ENCODE results near the gene HSH2D. TPM values are rescaled to one million over a fixed set of nuclear protein-coding genes. Genes with fewer than 3 reads are reported as not detected.

HSH2D gene
- total RNA-seq, 1 experiment from 2014 or later, result 29.5 TPM

- DNase-seq, result no peak
- Mint-ChIP-seq H3K4me1 (ENCODE audit: low read depth, unreplicated experiment) (peaks cover 13% of the 10 kb centered on the region), H3K27ac (ENCODE audit: unreplicated experiment) (no peak overlapping the region), H3K36me3 (ENCODE audit: insufficient read depth, unreplicated experiment) (peaks cover 38% of the 10 kb centered on the region), H3K9me3 (ENCODE audit: low read depth, unreplicated experiment) (no peaks in the 10 kb centered on the region), H3K4me3 (ENCODE audit: low read depth, unreplicated experiment) (no peak overlapping the region), H3K27me3 (ENCODE audit: unreplicated experiment) (no peaks in the 10 kb centered on the region)
- intact Hi-C loops (cut with micrococcal nuclease; ENCODE audit: unreplicated experiment), result no loop called here
- TF ChIP-seq CTCF (IDR thresholded peaks at IDR 0.05; ENCODE audit: unreplicated experiment), result no peak
- CTCF ChIA-PET, result no interaction called here
- BruUV-seq (replicated peaks), result no TSS peak
These were observed 2.6 kb downstream of the HSH2D start for GRCh38 chr19:16146112-16146511.

- H3K36me3 Mint-ChIP-seq (ENCODE audit: insufficient read depth, unreplicated experiment), result peaks cover 59% of the 10 kb centered on the region
- no peak for TF ChIP-seq CTCF (IDR thresholded peaks at IDR 0.05; ENCODE audit: unreplicated experiment)
- DNase-seq, result no peak
- no peaks in the 10 kb centered on the region for H3K27me3 Mint-ChIP-seq (ENCODE audit: unreplicated experiment)
- no peak overlapping the region for H3K27ac Mint-ChIP-seq (ENCODE audit: unreplicated experiment)
- H3K4me3 Mint-ChIP-seq (ENCODE audit: low read depth, unreplicated experiment), result no peak overlapping the region
- H3K4me1 Mint-ChIP-seq (ENCODE audit: low read depth, unreplicated experiment), result peaks cover 5% of the 10 kb centered on the region
- BruUV-seq (replicated peaks), result no TSS peak
- CTCF ChIA-PET, result no interaction called here
- intact Hi-C loops (cut with micrococcal nuclease; ENCODE audit: unreplicated experiment), result no loop called here
- H3K9me3 Mint-ChIP-seq (ENCODE audit: low read depth, unreplicated experiment), result no peaks in the 10 kb centered on the region
These were observed 5.2 kb downstream of the HSH2D start for GRCh38 chr19:16148443-16149229.

GRCh38 chr19:16153582-16154336, 10.3 kb downstream of the HSH2D start:
- no peak overlapping the region for H3K27ac Mint-ChIP-seq (ENCODE audit: unreplicated experiment)
- BruUV-seq (replicated peaks), result no TSS peak
- no peak for DNase-seq
- H3K9me3 Mint-ChIP-seq (ENCODE audit: low read depth, unreplicated experiment), result no peaks in the 10 kb centered on the region
- no peak for TF ChIP-seq CTCF (IDR thresholded peaks at IDR 0.05; ENCODE audit: unreplicated experiment)
- intact Hi-C loops (cut with micrococcal nuclease; ENCODE audit: unreplicated experiment), result no loop called here
- no peaks in the 10 kb centered on the region for H3K27me3 Mint-ChIP-seq (ENCODE audit: unreplicated experiment)
- no peaks in the 10 kb centered on the region for H3K4me1 Mint-ChIP-seq (ENCODE audit: low read depth, unreplicated experiment)
- CTCF ChIA-PET, result no interaction called here
- H3K36me3 Mint-ChIP-seq (ENCODE audit: insufficient read depth, unreplicated experiment), result peaks cover 64% of the 10 kb centered on the region
- no peak overlapping the region for H3K4me3 Mint-ChIP-seq (ENCODE audit: low read depth, unreplicated experiment)

GRCh38 chr19:16154557-16154956, 11.1 kb downstream of the HSH2D start:
- Mint-ChIP-seq H3K27me3 (ENCODE audit: unreplicated experiment) (no peaks in the 10 kb centered on the region), H3K36me3 (ENCODE audit: insufficient read depth, unreplicated experiment) (peaks cover 57% of the 10 kb centered on the region), H3K27ac (ENCODE audit: unreplicated experiment) (peak overlapping the region; percentile 42), H3K9me3 (ENCODE audit: low read depth, unreplicated experiment) (no peaks in the 10 kb centered on the region), H3K4me1 (ENCODE audit: low read depth, unreplicated experiment) (no peaks in the 10 kb centered on the region), H3K4me3 (ENCODE audit: low read depth, unreplicated experiment) (no peak overlapping the region)
- no peak for TF ChIP-seq CTCF (IDR thresholded peaks at IDR 0.05; ENCODE audit: unreplicated experiment)
- CTCF ChIA-PET, result no interaction called here
- no TSS peak for BruUV-seq (replicated peaks)
- DNase-seq, result no peak
- intact Hi-C loops (cut with micrococcal nuclease; ENCODE audit: unreplicated experiment), result no loop called here
